ENCODE measurements around the gene LAMB4.

Gene LAMB4

GRCh38 chr7:108149119-108149518 is 19.0 kb upstream of the LAMB4 start:
- no peaks in the 10 kb centered on the region for H3K9me3 Mint-ChIP-seq
- no peaks in the 10 kb centered on the region for H3K4me1 Mint-ChIP-seq (ENCODE audit: low read depth)
- H3K27me3 Mint-ChIP-seq, result peaks cover 6% of the 10 kb centered on the region
- H3K27ac Mint-ChIP-seq, result no peak overlapping the region
- no peaks in the 10 kb centered on the region for H3K36me3 Mint-ChIP-seq (ENCODE audit: low read depth)
- no peak overlapping the region for H3K4me3 Mint-ChIP-seq
- intact Hi-C loops (cut with micrococcal nuclease), result loop anchor here (10.0 kb wide), 1 partner anchor 254 kb away; the partner anchor contains the start of gene DLD

GRCh38 chr7:108147031-108147563 is 16.9 kb upstream of the LAMB4 start:
- Mint-ChIP-seq H3K27me3 (peaks cover 6% of the 10 kb centered on the region), H3K4me3 (no peak overlapping the region), H3K36me3 (ENCODE audit: low read depth) (no peaks in the 10 kb centered on the region), H3K9me3 (no peaks in the 10 kb centered on the region), H3K27ac (no peak overlapping the region), H3K4me1 (ENCODE audit: low read depth) (no peaks in the 10 kb centered on the region)
- intact Hi-C loops (cut with micrococcal nuclease), result loop anchor here (2.0 to 10.0 kb wide), 2 partner anchors 38 to 252 kb away; partner anchors contain the start of gene DLD

- H3K27ac Mint-ChIP-seq, result no peak overlapping the region
- no peaks in the 10 kb centered on the region for H3K4me1 Mint-ChIP-seq (ENCODE audit: low read depth)
- H3K36me3 Mint-ChIP-seq (ENCODE audit: low read depth), result no peaks in the 10 kb centered on the region
- H3K27me3 Mint-ChIP-seq, result peaks cover 6% of the 10 kb centered on the region
- H3K9me3 Mint-ChIP-seq, result no peaks in the 10 kb centered on the region
- H3K4me3 Mint-ChIP-seq, result no peak overlapping the region
- intact Hi-C loops (cut with micrococcal nuclease), result loop anchor here (2.0 to 10.0 kb wide), 2 partner anchors 37 to 251 kb away; partner anchors contain the start of gene DLD
Measured at GRCh38 chr7:108146070-108146842, 16.1 kb upstream of the LAMB4 start.

GRCh38 chr7:108145401-108145800 is 15.2 kb upstream of the LAMB4 start:
- no peaks in the 10 kb centered on the region for H3K4me1 Mint-ChIP-seq (ENCODE audit: low read depth)
- H3K9me3 Mint-ChIP-seq, result no peaks in the 10 kb centered on the region
- intact Hi-C loops (cut with micrococcal nuclease), result loop anchor here (10.0 kb wide), 1 partner anchor 251 kb away; the partner anchor contains the start of gene DLD

GRCh38 chr7:108144931-108145330 is 14.8 kb upstream of the LAMB4 start:
- peaks cover 5% of the 10 kb centered on the region for H3K27me3 Mint-ChIP-seq
- no peaks in the 10 kb centered on the region for H3K36me3 Mint-ChIP-seq (ENCODE audit: low read depth)
- no peaks in the 10 kb centered on the region for H3K9me3 Mint-ChIP-seq
- no peaks in the 10 kb centered on the region for H3K4me1 Mint-ChIP-seq (ENCODE audit: low read depth)
- H3K4me3 Mint-ChIP-seq, result no peak overlapping the region
- H3K27ac Mint-ChIP-seq, result no peak overlapping the region
- intact Hi-C loops (cut with micrococcal nuclease), result loop anchor here (10.0 kb wide), 1 partner anchor 250 kb away; the partner anchor contains the start of gene DLD

More at GRCh38 chr7:108145401-108145800, 15.2 kb upstream of the LAMB4 start:
- H3K4me3 Mint-ChIP-seq, result no peak overlapping the region
- H3K27me3 Mint-ChIP-seq, result peaks cover 7% of the 10 kb centered on the region
- no peaks in the 10 kb centered on the region for H3K36me3 Mint-ChIP-seq (ENCODE audit: low read depth)
- H3K27ac Mint-ChIP-seq, result no peak overlapping the region

- Mint-ChIP-seq H3K9me3 (no peaks in the 10 kb centered on the region), H3K27ac (no peak overlapping the region), H3K36me3 (ENCODE audit: low read depth) (no peaks in the 10 kb centered on the region), H3K4me3 (no peak overlapping the region), H3K4me1 (ENCODE audit: low read depth) (no peaks in the 10 kb centered on the region), H3K27me3 (peaks cover 4% of the 10 kb centered on the region)
- intact Hi-C loops (cut with micrococcal nuclease), result loop anchor here (10.0 kb wide), 1 partner anchor 249 kb away; the partner anchor contains the start of gene DLD
Measured at GRCh38 chr7:108143658-108144420, 13.7 kb upstream of the LAMB4 start.

- Mint-ChIP-seq H3K27me3 (peaks cover 4% of the 10 kb centered on the region), H3K27ac (no peak overlapping the region), H3K4me3 (no peak overlapping the region), H3K4me1 (ENCODE audit: low read depth) (no peaks in the 10 kb centered on the region), H3K9me3 (no peaks in the 10 kb centered on the region), H3K36me3 (ENCODE audit: low read depth) (no peaks in the 10 kb centered on the region)
- intact Hi-C loops (cut with micrococcal nuclease), result loop anchor here (10.0 kb wide), 1 partner anchor 248 kb away; the partner anchor contains the start of gene DLD
Measured at GRCh38 chr7:108142675-108143259, 12.6 kb upstream of the LAMB4 start.

GRCh38 chr7:108142180-108142579 is 12.0 kb upstream of the LAMB4 start:
- Mint-ChIP-seq H3K27me3 (peaks cover 4% of the 10 kb centered on the region), H3K9me3 (no peaks in the 10 kb centered on the region), H3K4me1 (ENCODE audit: low read depth) (no peaks in the 10 kb centered on the region), H3K27ac (no peak overlapping the region), H3K36me3 (ENCODE audit: low read depth) (no peaks in the 10 kb centered on the region), H3K4me3 (no peak overlapping the region)
- intact Hi-C loops (cut with micrococcal nuclease), result loop anchor here (10.0 kb wide), 1 partner anchor 247 kb away; the partner anchor contains the start of gene DLD

- Mint-ChIP-seq H3K36me3 (ENCODE audit: low read depth) (no peaks in the 10 kb centered on the region), H3K27me3 (peaks cover 4% of the 10 kb centered on the region), H3K4me3 (no peak overlapping the region), H3K9me3 (no peaks in the 10 kb centered on the region), H3K27ac (no peak overlapping the region), H3K4me1 (ENCODE audit: low read depth) (peaks cover 8% of the 10 kb centered on the region)
- intact Hi-C loops (cut with micrococcal nuclease), result loop anchor here (10.0 kb wide), 1 partner anchor 246 kb away; the partner anchor contains the start of gene DLD
Measured at GRCh38 chr7:108140671-108141070, 10.5 kb upstream of the LAMB4 start.

GRCh38 chr7:108138911-108139310 is 8.8 kb upstream of the LAMB4 start:
- Mint-ChIP-seq H3K27me3 (peaks cover 4% of the 10 kb centered on the region), H3K4me3 (no peak overlapping the region), H3K27ac (no peak overlapping the region), H3K9me3 (no peaks in the 10 kb centered on the region), H3K4me1 (ENCODE audit: low read depth) (peaks cover 16% of the 10 kb centered on the region), H3K36me3 (ENCODE audit: low read depth) (no peaks in the 10 kb centered on the region)
- intact Hi-C loops (cut with micrococcal nuclease), result no loop called here

- Mint-ChIP-seq H3K4me3 (no peak overlapping the region), H3K27me3 (peaks cover 3% of the 10 kb centered on the region), H3K4me1 (ENCODE audit: low read depth) (peaks cover 16% of the 10 kb centered on the region), H3K27ac (no peak overlapping the region), H3K9me3 (no peaks in the 10 kb centered on the region), H3K36me3 (ENCODE audit: low read depth) (no peaks in the 10 kb centered on the region)
- intact Hi-C loops (cut with micrococcal nuclease), result no loop called here
Measured at GRCh38 chr7:108137993-108138392, 7.8 kb upstream of the LAMB4 start.

- intact Hi-C loops (cut with micrococcal nuclease), result no loop called here
- Mint-ChIP-seq H3K4me3 (no peak overlapping the region), H3K36me3 (ENCODE audit: low read depth) (no peaks in the 10 kb centered on the region), H3K4me1 (ENCODE audit: low read depth) (peaks cover 16% of the 10 kb centered on the region), H3K27me3 (peaks cover 3% of the 10 kb centered on the region), H3K9me3 (no peaks in the 10 kb centered on the region), H3K27ac (no peak overlapping the region)
Measured at GRCh38 chr7:108137040-108137439, 6.9 kb upstream of the LAMB4 start.

GRCh38 chr7:108136191-108136688 is 6.1 kb upstream of the LAMB4 start:
- Mint-ChIP-seq H3K27me3 (peaks cover 3% of the 10 kb centered on the region), H3K36me3 (ENCODE audit: low read depth) (no peaks in the 10 kb centered on the region), H3K9me3 (no peaks in the 10 kb centered on the region), H3K4me1 (ENCODE audit: low read depth) (peaks cover 16% of the 10 kb centered on the region), H3K27ac (peak overlapping the region; percentile 50), H3K4me3 (no peak overlapping the region)
- intact Hi-C loops (cut with micrococcal nuclease), result no loop called here

All from dendritic cell treated with granulocyte-macrophage colony-stimulating factor and Interleukin-4, amounts not matched to agents 40 ng/mL and 50 ng/mL, for 4 days (primary cell).